ENCODE results near the gene ARHGEF40.

ARHGEF40 gene

GRCh38 chr14:21123429-21123828, 53.3 kb downstream of the ARHGEF40 start:
- TF ChIP-seq FOXP2 (optimal IDR thresholded peaks at IDR 0.05; ENCODE audit: borderline replicate concordance, extremely low read depth, extremely low read length, insufficient read depth) = no peak
- TF ChIP-seq, protein P1, sequence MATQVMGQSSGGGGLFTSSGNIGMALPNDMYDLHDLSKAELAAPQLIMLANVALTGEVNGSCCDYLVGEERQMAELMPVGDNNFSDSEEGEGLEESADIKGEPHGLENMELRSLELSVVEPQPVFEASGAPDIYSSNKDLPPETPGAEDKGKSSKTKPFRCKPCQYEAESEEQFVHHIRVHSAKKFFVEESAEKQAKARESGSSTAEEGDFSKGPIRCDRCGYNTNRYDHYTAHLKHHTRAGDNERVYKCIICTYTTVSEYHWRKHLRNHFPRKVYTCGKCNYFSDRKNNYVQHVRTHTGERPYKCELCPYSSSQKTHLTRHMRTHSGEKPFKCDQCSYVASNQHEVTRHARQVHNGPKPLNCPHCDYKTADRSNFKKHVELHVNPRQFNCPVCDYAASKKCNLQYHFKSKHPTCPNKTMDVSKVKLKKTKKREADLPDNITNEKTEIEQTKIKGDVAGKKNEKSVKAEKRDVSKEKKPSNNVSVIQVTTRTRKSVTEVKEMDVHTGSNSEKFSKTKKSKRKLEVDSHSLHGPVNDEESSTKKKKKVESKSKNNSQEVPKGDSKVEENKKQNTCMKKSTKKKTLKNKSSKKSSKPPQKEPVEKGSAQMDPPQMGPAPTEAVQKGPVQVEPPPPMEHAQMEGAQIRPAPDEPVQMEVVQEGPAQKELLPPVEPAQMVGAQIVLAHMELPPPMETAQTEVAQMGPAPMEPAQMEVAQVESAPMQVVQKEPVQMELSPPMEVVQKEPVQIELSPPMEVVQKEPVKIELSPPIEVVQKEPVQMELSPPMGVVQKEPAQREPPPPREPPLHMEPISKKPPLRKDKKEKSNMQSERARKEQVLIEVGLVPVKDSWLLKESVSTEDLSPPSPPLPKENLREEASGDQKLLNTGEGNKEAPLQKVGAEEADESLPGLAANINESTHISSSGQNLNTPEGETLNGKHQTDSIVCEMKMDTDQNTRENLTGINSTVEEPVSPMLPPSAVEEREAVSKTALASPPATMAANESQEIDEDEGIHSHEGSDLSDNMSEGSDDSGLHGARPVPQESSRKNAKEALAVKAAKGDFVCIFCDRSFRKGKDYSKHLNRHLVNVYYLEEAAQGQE (IDR thresholded peaks at IDR 0.05; ENCODE audit: insufficient read depth in 1 of 2, low read depth in 2 of 2, low read length in 2 of 2) = no peak
- no peak for TF ChIP-seq TAF1 (IDR thresholded peaks at IDR 0.05; ENCODE audit: borderline replicate concordance, insufficient read depth, low read length)
- no peak for TF ChIP-seq POLR2AphosphoS5 (IDR thresholded peaks at IDR 0.05; ENCODE audit: low read depth, low read length)

- TF ChIP-seq POLR2AphosphoS5 (IDR thresholded peaks at IDR 0.05; ENCODE audit: low read depth, low read length) = no peak
- TF ChIP-seq SIN3A (IDR thresholded peaks at IDR 0.05; ENCODE audit: borderline replicate concordance, insufficient read depth, low read length) = no peak
- TF ChIP-seq, protein P1 (IDR thresholded peaks at IDR 0.05; ENCODE audit: insufficient read depth in 1 of 2, low read depth in 2 of 2, low read length in 2 of 2) = no peak
- TF ChIP-seq FOXP2 (optimal IDR thresholded peaks at IDR 0.05; ENCODE audit: borderline replicate concordance, extremely low read depth, extremely low read length, insufficient read depth) = no peak
- TF ChIP-seq TAF1 (IDR thresholded peaks at IDR 0.05; ENCODE audit: borderline replicate concordance, insufficient read depth, low read length) = no peak
These were observed 63.8 kb downstream of the ARHGEF40 start for GRCh38 chr14:21133901-21134300.

DNA sequence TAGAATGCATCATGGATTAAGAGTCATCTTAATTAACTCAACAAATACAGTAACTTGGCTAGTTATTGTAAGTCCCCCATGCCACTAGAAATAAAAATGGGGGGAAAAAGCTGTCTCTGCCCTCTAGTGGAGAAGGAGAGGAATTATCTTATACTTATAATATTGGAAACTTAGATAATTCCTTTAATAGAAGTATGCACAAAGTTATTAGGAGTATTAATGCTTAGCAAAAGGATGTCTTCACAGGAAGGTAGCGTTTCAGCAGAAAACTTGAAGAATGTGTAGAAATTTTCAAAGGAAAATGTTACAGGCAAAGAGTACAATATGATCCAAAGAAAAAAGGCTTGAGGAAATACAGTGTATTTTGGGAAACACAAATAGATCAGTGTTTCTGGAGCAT, 65.9 kb downstream of the ARHGEF40 start:
- TF ChIP-seq FOXP2 (optimal IDR thresholded peaks at IDR 0.05; ENCODE audit: borderline replicate concordance, extremely low read depth, extremely low read length, insufficient read depth) = no peak
- TF ChIP-seq SIN3A (IDR thresholded peaks at IDR 0.05; ENCODE audit: borderline replicate concordance, insufficient read depth, low read length) = no peak
- TF ChIP-seq, protein P1 (IDR thresholded peaks at IDR 0.05; ENCODE audit: insufficient read depth in 1 of 2, low read depth in 2 of 2, low read length in 2 of 2) = no peak
- TF ChIP-seq POLR2AphosphoS5 (IDR thresholded peaks at IDR 0.05; ENCODE audit: low read depth, low read length) = no peak
- no peak for TF ChIP-seq TAF1 (IDR thresholded peaks at IDR 0.05; ENCODE audit: borderline replicate concordance, insufficient read depth, low read length)
